ENCODE results near the gene CNTN4. TPM values are rescaled to one million over a fixed set of nuclear protein-coding genes. Genes with fewer than 3 reads are reported as not detected.

CNTN4 gene
- total RNA-seq, 1 donor, result under 0.01 TPM

GRCh38 chr3:2441558-2441957 is 342.9 kb downstream of the CNTN4 start:
- H3K27ac ChIP-seq (ENCODE audit: low read depth, low read length), result no peak overlapping the region

GRCh38 chr3:2446146-2446545 is 347.5 kb downstream of the CNTN4 start:
- no peak overlapping the region for H3K27ac ChIP-seq (ENCODE audit: low read depth, low read length)

More at GRCh38 chr3:2441558-2441957, 342.9 kb downstream of the CNTN4 start:
- Histone ChIP-seq H2AFZ (ENCODE audit: low read length) (no peak overlapping the region), H3K36me3 (ENCODE audit: insufficient read depth, low read length) (no peaks in the 10 kb centered on the region), H4K20me1 (ENCODE audit: insufficient read depth, low read length) (no peaks in the 10 kb centered on the region), H3K79me2 (ENCODE audit: insufficient read depth, low read length) (no peaks in the 10 kb centered on the region), H3K4me1 (ENCODE audit: insufficient read depth, low read length) (no peaks in the 10 kb centered on the region), H3K9me3 (ENCODE audit: low read depth, low read length) (no peaks in the 10 kb centered on the region), H3K4me3 (ENCODE audit: insufficient read depth, low read length) (no peak overlapping the region), H3K4me2 (ENCODE audit: insufficient read depth, low read length) (no peak overlapping the region), H3K27me3 (ENCODE audit: insufficient read depth, low read length) (no peaks in the 10 kb centered on the region)
- no peak for TF ChIP-seq CTCF (IDR thresholded peaks at IDR 0.05; ENCODE audit: extremely low read depth, low read depth, low read length)
- no peak for DNase-seq (ENCODE audit: insufficient read length, low spot score, missing footprints)

GRCh38 chr3:2452249-2452648 is 353.6 kb downstream of the CNTN4 start:
- Histone ChIP-seq H3K4me3 (ENCODE audit: insufficient read depth, low read length) (no peak overlapping the region), H4K20me1 (ENCODE audit: insufficient read depth, low read length) (no peaks in the 10 kb centered on the region), H3K27ac (ENCODE audit: low read depth, low read length) (no peak overlapping the region), H3K79me2 (ENCODE audit: insufficient read depth, low read length) (no peaks in the 10 kb centered on the region), H3K9me3 (ENCODE audit: low read depth, low read length) (no peaks in the 10 kb centered on the region), H3K36me3 (ENCODE audit: insufficient read depth, low read length) (no peaks in the 10 kb centered on the region), H3K4me2 (ENCODE audit: insufficient read depth, low read length) (no peak overlapping the region), H2AFZ (ENCODE audit: low read length) (no peak overlapping the region), H3K4me1 (ENCODE audit: insufficient read depth, low read length) (no peaks in the 10 kb centered on the region), H3K27me3 (ENCODE audit: insufficient read depth, low read length) (no peaks in the 10 kb centered on the region)
- TF ChIP-seq CTCF (IDR thresholded peaks at IDR 0.05; ENCODE audit: extremely low read depth, low read depth, low read length), result no peak
- no peak for DNase-seq (ENCODE audit: insufficient read length, low spot score, missing footprints)

More at GRCh38 chr3:2446146-2446545, 347.5 kb downstream of the CNTN4 start:
- H2AFZ ChIP-seq (ENCODE audit: low read length), result no peak overlapping the region
- no peak for TF ChIP-seq CTCF (IDR thresholded peaks at IDR 0.05; ENCODE audit: extremely low read depth, low read depth, low read length)
- H3K4me2 ChIP-seq (ENCODE audit: insufficient read depth, low read length), result no peak overlapping the region
- DNase-seq (ENCODE audit: insufficient read length, low spot score, missing footprints), result peak; percentile 27
- H3K79me2 ChIP-seq (ENCODE audit: insufficient read depth, low read length), result no peaks in the 10 kb centered on the region
- H3K27me3 ChIP-seq (ENCODE audit: insufficient read depth, low read length), result no peaks in the 10 kb centered on the region
- H3K4me3 ChIP-seq (ENCODE audit: insufficient read depth, low read length), result no peak overlapping the region
- H4K20me1 ChIP-seq (ENCODE audit: insufficient read depth, low read length), result no peaks in the 10 kb centered on the region
- H3K9me3 ChIP-seq (ENCODE audit: low read depth, low read length), result no peaks in the 10 kb centered on the region
- no peaks in the 10 kb centered on the region for H3K36me3 ChIP-seq (ENCODE audit: insufficient read depth, low read length)
- no peaks in the 10 kb centered on the region for H3K4me1 ChIP-seq (ENCODE audit: insufficient read depth, low read length)

GRCh38 chr3:2454865-2455264 is 356.2 kb downstream of the CNTN4 start:
- no peak overlapping the region for H3K27ac ChIP-seq (ENCODE audit: low read depth, low read length)
- H3K4me3 ChIP-seq (ENCODE audit: insufficient read depth, low read length), result no peak overlapping the region
- H2AFZ ChIP-seq (ENCODE audit: low read length), result no peak overlapping the region
- no peaks in the 10 kb centered on the region for H4K20me1 ChIP-seq (ENCODE audit: insufficient read depth, low read length)
- no peaks in the 10 kb centered on the region for H3K9me3 ChIP-seq (ENCODE audit: low read depth, low read length)
- TF ChIP-seq CTCF (IDR thresholded peaks at IDR 0.05; ENCODE audit: extremely low read depth, low read depth, low read length), result no peak
- no peak overlapping the region for H3K4me2 ChIP-seq (ENCODE audit: insufficient read depth, low read length)
- DNase-seq (ENCODE audit: insufficient read length, low spot score, missing footprints), result no peak
- no peaks in the 10 kb centered on the region for H3K79me2 ChIP-seq (ENCODE audit: insufficient read depth, low read length)
- H3K4me1 ChIP-seq (ENCODE audit: insufficient read depth, low read length), result no peaks in the 10 kb centered on the region
- no peaks in the 10 kb centered on the region for H3K36me3 ChIP-seq (ENCODE audit: insufficient read depth, low read length)
- no peaks in the 10 kb centered on the region for H3K27me3 ChIP-seq (ENCODE audit: insufficient read depth, low read length)

Data from osteoblast (primary cell).